HG03039 (cell line): ENCODE measurements around the gene ALX4.

Experiments used
- ATAC-seq: cut with Tn5 transposase; IDR thresholded peaks from one replicate; pipeline ENCODE4 v1.9.1; 2021; ENCODE audit warnings: mild to moderate bottlenecking, moderate library complexity; ENCODE audit not compliant: unreplicated experiment

ALX4 gene

DNA sequence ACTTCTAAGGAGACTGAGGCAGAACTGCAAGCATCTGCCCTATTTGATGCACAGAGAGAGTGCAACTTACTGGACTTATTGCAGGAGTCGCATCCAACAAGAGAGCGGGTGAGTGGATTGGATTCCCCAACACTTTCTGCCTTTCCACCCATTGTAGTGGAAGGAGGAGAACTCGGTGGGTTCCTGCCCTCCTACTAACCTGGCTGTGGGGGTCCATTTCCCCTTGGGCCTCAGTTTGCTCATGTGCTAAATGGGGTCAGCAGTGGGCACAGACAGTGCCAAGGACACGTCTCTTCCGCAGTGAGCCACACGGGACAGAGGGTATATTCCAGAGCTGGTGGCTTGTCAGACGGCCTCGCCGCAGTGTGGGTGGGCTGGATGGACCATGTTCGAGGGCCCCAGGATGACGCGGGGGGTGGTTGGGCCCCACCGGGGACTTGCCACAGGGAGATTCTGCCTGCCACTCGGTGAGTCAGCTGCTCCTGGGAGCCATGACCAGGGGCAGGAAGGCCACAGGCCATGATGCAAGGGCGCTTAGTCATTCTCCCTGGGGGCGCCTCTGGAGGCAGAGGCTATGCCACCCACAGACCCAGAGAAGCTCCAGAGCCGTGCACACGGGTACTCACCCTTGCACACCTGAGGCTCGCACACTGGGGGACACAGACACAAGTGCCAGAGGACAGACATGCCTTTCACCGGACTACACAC is 8.2 kb downstream of the ALX4 start:
- ATAC-seq, result no peak

DNA sequence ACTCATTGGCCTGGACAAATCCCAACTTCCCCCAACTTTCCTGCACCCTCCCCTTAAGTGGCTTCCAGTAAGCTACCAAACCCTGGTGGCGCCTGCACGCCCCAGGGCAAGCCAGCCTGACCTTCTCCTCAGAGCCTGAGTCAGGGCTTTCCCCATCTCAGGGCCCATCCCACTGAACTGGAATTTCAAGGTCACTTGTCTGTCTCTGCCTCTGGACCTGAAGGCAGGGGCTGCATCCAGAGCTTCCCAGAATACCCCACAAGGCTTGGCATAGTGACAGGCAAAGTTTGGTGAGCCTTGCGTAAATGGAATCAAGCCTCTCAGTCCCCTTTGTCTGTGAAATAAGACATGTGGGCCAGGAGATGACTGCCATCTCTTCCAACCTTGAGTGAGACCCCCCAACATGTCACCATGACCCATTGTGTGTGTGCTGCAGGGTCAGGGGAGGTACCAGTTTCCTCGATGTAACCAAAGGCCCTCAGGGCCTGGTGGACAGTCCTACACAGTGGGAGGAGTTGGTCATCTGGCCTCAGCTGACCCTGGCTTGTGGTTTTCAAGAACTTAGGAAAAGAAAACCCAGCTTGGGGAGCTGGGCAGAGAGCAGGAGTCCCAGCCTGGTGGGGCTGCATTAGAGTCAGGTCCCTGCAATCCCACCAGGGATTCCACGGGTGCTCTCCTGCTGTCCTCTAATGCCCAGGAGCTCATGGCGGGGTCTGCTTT is 8.9 kb downstream of the ALX4 start:
- ATAC-seq, result no peak

DNA sequence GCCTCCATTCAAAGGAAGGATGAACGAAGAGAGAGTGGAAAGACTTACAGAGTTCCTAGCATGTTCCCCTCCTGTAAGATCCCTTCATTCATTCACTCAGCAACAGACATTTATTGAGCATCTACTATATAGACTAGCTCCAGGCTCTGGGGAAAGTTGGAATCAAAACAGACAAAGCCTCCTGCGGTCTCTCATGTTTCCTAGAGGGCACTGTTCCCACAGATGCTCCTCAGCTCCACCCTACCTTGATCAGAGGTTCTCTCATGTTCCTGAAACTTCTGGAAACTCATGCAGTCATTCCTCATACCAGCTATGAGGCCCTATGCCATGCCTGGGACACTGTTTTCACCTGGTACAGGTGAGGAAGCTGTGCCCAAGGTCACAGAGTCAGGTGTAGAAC is 11.1 kb downstream of the ALX4 start:
- no peak for ATAC-seq

DNA sequence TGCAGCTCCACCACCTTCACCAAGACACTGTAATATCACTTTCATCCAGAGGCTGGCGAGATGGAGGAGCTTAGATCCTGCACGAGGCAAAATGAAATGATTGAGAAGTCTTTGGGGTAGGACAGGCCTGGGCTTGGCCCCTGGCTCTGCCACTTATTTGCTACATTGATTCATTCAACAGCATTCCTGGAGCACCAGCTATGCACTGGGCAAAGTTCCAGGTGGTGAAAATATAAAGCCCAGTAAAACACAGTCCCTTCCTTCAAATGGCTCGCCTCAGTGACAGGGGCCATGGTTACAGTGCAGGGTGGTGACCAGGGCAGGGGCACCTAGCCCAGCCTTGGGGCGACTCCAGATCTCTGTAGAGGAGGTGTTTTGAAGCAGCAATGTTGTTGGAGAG is 19.7 kb downstream of the ALX4 start:
- ATAC-seq, result no peak

DNA sequence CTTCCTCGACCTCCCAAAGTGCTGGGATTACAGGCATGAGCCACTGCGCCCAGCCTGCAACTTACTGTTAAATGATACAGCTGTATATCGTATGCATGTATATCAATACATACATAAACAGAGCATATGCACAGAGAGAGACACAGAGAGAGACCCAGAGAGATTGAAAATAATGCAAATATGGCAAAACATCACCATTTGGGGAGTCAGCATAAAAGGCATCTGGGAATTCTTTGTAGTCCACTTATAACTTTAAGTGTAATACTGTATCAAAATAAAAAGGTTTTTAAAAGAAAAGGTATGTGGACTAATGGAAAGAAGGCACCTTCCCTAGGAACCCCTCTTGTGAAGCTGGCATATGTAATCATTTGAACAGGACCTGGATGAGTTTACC is 21.8 kb downstream of the ALX4 start:
- ATAC-seq, result no peak

DNA sequence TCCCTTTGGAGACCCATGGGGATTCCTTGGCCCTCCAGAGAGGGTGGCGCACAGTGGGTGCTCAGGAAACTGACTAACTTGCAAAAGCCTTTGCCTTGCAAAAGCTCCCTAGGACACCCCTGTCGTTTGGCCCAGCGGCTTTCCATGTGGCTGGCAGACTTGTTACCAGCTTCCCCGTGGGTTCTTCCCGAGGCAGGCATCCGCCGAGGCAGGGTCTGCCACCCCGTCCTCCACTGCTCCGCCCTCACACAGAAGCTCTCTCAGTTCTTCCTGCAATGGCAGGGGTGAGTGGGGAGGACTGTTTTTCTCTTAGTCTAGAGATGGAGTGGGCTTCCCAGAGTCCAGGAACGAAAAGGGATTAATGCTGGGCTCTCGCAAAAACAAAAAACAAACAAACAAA is 23.0 kb downstream of the ALX4 start:
- ATAC-seq, result no peak

DNA sequence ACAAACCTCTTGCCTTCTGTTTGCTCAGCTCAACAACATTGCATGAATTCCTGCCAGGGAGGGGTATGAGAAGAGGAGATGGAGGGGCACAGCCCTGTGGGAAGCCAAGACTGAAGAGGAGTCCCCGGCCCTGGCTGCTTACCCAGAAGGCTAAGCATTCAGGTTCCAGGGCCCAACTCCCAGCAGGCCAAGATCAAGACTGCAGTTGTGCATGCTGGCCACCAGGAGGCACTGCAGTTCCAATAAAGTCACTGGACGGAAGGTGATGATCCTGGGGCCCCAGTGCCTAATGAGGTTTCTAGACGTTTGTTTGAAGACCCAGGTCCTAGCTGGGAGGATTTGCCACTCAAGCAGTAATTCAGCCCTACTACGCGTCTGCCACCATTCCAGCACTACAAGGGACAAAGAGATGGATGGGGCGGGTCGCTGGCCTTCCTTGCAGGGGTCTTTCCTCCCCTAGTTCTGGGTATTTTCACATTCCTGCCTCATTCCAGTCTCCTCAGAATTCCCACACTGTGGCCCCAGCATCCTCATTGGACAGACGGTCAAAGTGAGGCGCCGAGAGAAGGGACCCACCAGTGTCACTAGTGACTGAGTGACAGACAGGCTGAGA is 23.6 kb downstream of the ALX4 start:
- no peak for ATAC-seq

DNA sequence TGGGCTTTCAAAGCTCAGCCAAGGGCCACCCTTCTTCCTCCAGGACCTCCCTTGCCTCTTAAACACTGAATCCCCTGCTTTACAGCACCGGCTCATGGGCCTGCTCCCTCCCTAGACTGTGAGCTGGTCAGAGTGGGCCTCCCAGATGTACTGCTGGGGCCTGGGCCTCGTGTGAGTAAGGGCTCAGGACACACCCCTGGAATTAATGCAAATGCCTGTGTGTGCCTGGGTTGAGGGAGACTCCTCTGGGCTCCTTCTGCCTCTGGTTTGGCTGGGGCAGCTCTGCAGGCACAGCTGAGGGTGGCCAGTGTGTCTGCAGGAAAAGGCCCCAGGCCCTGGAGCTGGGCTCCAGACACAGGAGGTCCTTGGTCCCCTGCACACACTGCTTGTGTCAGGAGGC is 24.2 kb downstream of the ALX4 start:
- no peak for ATAC-seq

DNA sequence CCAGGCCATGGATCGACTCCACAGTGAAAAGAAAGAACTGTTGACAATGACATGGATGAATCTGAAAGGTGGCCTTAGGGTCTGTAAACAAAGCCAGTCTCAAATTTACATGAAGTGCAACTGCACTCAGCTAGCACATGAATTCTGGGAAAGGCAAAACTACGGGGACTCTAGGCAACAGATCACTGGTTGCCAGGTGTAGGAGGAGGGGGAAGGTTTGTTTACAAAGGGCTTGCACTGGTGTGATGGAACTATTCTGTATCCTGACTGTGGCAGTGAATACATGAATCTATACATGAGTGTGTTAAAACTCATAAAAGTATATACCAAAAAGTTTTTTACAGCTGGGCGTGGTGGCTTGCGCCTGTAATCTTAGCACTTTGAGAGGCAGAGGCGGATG is 27.3 kb downstream of the ALX4 start:
- no peak for ATAC-seq

DNA sequence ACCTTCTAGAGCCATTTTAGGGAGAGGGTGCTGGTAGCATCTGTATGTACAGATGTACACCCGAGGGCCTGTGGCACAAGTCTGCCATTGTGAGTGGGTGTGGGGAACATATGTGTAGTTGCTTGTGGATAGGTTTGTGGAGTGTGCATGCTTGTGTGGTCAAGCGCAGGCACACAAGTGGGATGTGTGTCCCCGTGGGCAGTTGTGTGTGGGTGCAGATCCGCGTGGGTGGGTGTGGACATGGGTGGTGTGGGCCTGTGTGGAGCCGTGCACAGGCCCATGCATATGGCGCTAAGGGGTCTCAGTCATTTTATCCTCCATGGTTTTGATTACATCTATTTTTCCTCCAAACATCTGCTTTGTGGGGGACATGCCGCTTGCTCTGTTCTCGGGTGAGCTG is 28.8 kb downstream of the ALX4 start:
- ATAC-seq, result no peak

DNA sequence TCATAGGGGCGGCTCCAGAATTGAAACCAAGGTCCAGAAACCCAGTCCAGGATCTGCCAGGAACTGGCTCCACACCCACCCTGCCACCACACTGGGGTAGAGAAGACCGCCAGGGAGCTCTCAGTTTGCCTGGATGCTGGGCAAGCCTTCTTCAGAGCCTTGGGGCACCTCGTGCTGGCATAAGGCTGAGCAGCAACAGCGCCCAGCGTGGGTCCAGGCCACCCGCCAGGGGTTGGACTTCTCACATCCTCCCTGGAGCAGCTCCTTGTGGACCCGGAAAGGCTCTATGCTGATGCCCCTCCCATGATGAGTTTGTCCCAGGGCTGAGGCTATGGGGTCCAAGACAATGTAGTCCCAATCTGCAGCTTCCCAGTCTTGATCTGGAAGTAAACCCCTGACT is 29.7 kb downstream of the ALX4 start:
- ATAC-seq, result no peak

DNA sequence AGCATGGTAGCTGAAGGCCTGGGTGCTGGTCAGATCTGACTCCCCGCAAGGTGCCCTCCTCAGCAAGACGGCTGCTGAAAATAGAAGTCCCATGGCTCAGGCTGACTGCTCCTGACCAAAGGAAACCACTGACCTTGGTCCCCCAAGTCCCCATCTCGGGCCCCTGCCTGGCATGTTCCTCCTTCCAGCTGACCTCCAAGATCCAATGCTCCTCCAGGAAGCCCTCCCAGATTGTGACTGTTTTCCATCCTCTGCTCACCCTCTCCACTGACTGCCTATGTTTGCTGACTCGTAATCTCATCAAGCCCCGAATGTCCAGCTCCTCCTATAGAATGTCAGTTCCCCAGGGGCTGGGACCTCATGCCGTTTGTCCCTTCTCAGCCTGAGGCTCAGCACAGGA is 30.5 kb downstream of the ALX4 start:
- no peak for ATAC-seq

DNA sequence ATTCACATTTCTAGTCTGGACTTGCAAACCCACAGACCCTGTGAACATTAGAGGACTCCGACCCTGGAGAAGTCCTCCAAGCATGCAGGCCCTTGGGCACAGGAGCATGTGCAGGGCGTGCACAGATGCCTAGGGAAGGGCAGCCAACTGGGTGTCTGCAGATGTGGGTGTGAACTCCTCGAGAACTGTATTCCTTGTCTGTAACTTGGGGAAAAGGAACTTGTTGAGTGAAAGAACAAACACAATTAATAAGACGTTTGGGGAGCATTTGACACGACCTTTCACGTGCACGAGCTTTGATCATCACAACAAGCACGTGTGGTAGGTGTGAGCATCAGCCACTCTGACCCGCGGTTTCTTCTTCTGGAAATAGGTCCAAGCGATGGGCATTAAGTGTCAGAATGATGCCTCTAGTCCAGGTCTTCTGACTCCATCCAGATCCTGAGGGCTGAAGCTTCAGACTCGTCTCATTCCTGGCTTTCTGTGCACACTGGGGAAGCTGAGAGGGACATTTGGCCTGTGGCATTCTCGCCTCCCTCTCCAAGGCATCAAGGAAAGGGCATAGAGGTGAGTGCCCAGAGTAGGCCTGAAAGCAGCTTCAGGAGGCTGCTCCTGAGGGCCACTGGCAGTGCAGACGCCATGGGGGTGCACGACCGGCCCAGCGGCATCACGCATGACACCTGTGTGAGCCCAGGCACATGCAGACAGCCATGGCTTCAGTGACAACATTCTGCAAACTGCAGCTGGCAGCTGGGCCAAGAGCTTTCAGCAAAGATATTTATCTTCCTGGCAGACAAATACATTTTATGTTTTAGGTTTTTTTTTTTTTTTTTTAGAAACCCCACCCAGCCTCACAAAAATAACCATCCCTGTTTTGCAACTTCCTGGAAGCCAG is 32.5 kb downstream of the ALX4 start:
- no peak for ATAC-seq

DNA sequence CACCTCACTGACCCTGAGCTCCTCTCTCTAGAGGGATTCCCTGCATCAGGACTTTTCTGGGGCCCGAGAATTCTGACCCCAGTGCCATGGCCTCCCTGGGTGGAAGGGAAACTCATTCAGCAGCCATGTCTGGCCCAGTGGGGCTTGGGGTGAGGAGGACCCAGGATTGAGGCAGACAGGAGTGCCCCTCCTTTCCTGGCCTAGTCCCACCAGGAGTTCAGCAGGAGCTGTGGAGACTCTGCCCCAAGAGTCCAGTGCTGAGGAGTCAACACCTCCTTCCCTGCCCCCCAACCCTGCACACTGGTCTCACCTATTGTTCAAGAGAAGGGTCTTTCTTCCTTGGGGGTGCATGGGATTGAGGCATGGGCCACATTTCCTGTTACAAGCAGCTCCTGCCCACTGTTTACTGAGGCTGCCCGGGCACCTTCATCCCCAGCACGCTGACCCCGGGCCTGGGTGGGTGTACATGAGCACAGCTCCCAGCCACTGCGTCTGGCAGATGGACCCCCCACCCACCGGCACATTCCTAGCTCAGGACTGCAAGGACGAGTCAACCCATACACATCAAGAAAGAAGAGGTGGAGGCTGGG is 33.9 kb downstream of the ALX4 start:
- ATAC-seq, result no peak

DNA sequence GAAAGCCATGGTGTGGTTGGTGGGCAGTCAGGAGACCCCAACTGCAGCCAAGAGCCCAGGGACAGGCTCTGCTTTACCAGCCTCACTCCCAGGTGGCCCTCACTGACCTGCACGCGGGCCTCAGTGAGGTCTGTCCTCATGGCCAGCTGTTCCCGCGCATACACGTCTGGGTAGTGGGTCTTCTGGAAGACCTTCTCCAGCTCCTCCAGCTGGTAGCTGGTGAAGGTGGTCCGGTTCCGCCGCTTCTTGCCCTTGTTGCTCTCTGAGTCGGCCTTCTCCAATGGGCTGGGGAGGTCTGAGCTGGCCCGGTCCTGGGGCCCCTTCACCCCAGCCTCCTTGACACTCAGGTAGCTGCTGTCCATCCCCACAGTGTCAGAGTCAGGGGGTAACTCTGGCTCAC is 34.7 kb downstream of the ALX4 start:
- no peak for ATAC-seq

DNA sequence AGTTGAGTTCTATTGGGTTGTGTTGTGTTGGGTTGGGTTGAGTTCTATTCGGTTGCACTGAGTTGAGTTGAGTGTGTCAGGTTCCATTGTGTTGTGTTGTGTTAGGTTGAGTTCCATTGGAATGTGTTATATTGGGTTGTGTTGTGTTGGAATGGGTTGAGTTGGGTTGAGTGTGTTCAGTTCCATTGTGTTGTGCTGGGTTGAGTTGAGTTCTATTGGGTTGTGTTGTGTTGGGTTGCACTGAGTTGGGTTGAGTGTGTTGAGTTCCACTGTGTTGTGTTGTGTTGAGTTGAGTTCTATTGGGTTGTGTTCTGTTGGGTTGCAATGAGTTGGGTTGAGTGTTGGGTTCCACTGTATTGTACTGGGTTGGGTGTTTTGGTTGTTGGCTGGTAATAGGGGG is 35.5 kb downstream of the ALX4 start:
- no peak for ATAC-seq

DNA sequence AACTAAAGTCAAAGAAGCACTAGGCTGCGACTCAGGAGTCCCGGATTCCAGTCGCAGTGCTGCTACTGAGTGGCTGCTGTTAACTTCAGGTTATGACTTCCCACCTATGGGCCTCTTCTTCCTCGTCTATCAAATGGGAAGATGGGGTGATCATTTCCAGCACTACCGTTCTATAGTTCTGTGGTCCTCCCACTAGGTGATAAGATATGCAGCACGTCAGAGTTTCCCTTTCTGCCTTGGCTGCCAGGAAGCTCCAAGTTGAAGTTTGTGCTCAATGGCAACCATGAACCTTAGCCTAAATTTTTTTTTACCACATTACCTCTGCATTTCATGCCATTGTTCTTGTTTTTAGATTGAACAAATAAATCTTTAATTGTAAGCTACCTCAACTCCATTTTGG is 38.7 kb downstream of the ALX4 start:
- no peak for ATAC-seq

DNA sequence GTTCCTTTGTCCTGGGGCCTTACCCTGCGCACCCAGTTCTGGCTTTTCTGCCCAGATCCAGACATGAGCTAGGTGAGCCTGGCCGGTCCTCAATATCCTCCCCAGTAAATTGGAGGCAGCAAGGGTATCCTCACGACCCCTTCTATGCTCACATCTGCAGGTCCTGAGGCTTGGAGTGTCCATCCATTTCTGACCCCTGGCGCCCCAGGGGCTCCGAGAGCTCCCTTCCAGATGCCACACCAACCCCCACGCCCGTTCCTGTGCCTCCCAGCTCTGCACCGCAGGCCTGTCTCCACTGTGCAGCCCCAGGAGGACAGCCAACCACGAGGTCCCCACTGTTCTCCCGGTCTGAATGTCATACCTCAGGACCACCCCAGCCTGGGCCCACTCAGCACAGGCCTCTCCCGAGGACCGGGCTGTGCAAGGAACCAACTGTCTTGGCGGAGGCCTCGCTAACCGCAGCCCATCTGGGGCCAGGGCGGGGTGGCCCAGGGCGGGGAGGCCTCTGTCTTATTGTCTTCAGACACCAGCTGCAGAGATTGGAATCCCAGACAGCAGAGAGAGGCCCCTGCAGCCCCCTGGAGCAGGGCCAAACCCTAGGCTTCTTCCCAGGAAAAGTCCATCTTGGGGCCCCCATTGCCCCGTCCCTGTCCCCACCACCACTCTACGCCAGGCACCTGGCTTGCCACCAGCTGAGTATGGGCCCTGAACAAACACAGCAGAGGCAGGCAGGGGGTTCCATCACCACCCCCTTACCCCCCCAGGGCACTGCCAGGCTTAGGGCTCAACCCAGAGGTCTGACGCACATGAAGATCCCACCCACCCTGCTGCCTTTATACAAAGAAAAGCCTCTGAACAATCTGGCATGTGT is 39.3 kb downstream of the ALX4 start:
- no peak for ATAC-seq

DNA sequence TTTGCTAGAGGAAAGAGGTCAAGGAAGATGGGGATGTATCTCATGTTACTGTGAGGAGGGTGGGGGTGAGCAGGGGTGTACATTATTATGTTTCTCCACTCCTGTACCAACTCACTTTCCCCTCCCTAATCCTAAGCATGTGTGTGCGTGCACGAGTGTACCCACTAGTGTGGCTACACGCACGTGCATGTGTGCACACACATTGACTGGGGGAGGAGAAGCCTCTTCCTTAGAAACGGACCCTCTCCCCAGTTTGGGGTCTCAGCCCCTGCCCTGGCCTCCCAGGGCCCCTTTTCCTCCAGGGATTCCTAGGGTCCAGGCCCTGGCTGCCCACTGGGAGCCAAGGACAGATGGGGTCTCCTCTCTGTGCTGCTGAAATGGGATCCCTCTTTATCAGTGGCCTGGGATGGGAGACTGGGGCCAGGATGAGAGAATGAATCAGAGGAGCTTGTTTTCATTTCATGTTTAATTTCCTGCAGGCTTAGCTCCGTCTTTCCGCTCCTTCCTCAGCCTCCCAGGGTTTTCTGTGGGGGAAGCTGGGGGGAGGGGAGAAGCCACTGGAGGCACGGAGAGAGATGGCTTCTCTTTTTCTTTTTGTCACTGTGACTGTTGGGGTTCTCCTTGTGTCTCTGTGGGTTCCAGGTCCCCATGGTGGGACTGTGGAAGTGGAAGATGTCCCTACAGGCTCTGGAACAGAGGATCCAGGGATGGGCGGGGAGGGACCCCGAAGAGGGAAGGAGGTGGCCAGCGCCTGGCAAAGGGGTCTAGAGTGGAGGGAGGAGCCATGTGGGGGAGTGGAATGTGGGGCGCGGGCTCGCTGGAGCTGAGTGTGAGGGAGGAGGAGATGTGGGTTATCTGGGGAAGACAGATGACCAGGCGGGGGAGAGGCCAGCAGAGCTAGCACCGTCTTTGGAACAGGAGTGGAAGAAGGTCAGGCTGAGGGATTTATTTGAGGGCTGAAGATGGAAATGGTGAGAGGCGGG is 40.3 kb downstream of the ALX4 start:
- no peak for ATAC-seq
